ENCODE results near the gene MAP4. TPM values are rescaled to one million over a fixed set of nuclear protein-coding genes. Genes with fewer than 3 reads are reported as not detected.

Gene MAP4
- total and polyA plus RNA-seq, 2 donors (not counting 3 experiments of a cell fraction or from before 2014, with no cell fraction given): 121 to 290 TPM

DNA sequence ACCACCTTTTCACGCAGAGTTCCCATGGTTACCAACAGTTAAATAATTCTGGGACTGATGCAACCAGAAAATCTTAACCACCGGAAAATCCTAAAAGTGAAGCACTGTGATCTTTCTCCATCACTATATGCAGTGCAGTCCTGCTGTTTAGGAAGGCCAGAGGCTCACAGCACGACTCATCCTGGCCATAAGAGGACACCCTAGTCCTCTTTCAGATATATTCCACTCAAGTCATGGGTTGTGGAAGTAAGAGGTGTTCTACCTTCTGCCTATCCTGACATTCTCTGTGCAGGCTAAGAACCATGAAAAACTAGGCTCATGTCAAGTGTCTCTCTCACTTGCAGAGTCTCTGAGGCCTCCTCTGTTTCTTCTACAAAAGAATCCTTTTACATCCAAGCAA is 146.1 kb downstream of the MAP4 start:
- H3K9me3 ChIP-seq (replicated peaks; ENCODE audit: control insufficient read depth, insufficient read depth, low read length): no peaks in the 10 kb centered on the region
- ChIA-PET CTCF (interaction anchor here (1.0 to 2.3 kb wide), 2 partner anchors 120 to 288 kb away, joined by 4 to 7 read pairs; no protein-coding TSS in a partner anchor), POLR2A (no interaction called here)
- no peak for DNase-seq (ENCODE audit: low read depth, low spot score)
- intact Hi-C loops (cut with micrococcal nuclease) (no loop called here), dilution Hi-C loops (cut with MboI; ENCODE audit: extremely low pct_ligation_motif_present, low sequenced_read_pairs) (no loop called here)
- H3K27me3 ChIP-seq (ENCODE audit: control insufficient read depth in 2 of 2, insufficient read depth in 2 of 2, low read length in 2 of 2): no peaks in the 10 kb centered on the region
- no peak overlapping the region for H3K4me2 ChIP-seq (ENCODE audit: insufficient read depth, low read length)
- TF ChIP-seq GATA2 (IDR thresholded peaks at IDR 0.05; ENCODE audit: insufficient read depth, insufficient read length, low read depth, low read length) (no peak), JUN (IDR thresholded peaks at IDR 0.05; ENCODE audit: borderline replicate concordance, insufficient read depth, insufficient read length, low read depth) (no peak), MYC (IDR thresholded peaks at IDR 0.05; ENCODE audit: low read depth, low read length) (no peak), EZH2 (IDR thresholded peaks at IDR 0.05; ENCODE audit: borderline replicate concordance, low read depth, low read length, severe bottlenecking) (no peak), POLR2AphosphoS5 (IDR thresholded peaks at IDR 0.05; ENCODE audit: insufficient read depth, low read depth, low read length) (no peak)
- TF ChIP-seq, protein P1, sequence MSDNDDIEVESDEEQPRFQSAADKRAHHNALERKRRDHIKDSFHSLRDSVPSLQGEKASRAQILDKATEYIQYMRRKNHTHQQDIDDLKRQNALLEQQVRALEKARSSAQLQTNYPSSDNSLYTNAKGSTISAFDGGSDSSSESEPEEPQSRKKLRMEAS (IDR thresholded peaks at IDR 0.05; ENCODE audit: insufficient read depth, insufficient read length): no peak
- TF ChIP-seq, protein P2, sequence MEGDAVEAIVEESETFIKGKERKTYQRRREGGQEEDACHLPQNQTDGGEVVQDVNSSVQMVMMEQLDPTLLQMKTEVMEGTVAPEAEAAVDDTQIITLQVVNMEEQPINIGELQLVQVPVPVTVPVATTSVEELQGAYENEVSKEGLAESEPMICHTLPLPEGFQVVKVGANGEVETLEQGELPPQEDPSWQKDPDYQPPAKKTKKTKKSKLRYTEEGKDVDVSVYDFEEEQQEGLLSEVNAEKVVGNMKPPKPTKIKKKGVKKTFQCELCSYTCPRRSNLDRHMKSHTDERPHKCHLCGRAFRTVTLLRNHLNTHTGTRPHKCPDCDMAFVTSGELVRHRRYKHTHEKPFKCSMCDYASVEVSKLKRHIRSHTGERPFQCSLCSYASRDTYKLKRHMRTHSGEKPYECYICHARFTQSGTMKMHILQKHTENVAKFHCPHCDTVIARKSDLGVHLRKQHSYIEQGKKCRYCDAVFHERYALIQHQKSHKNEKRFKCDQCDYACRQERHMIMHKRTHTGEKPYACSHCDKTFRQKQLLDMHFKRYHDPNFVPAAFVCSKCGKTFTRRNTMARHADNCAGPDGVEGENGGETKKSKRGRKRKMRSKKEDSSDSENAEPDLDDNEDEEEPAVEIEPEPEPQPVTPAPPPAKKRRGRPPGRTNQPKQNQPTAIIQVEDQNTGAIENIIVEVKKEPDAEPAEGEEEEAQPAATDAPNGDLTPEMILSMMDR (IDR thresholded peaks at IDR 0.05; ENCODE audit: extremely low read depth in 1 of 2, insufficient read depth in 1 of 2, low read depth in 1 of 2, low read length in 2 of 2): no peak
- no peak overlapping the region for H3K27ac ChIP-seq (ENCODE audit: insufficient read depth, low read depth, low read length)
- H2AFZ ChIP-seq (ENCODE audit: low read depth, low read length): no peak overlapping the region
- H4K20me1 ChIP-seq (replicated peaks; ENCODE audit: control insufficient read depth, extremely low read depth, insufficient read depth, low read length): no peaks in the 10 kb centered on the region
- peaks cover 27 to 31% of the 10 kb centered on the region in 2 experiments for H3K36me3 ChIP-seq (ENCODE audit: control insufficient read depth in 2 of 2, extremely low read depth in 1 of 2, insufficient read depth in 2 of 2, low read length in 2 of 2)
- H3K4me3 ChIP-seq (replicated peaks in 1 of 3; ENCODE audit: insufficient read depth in 1 of 3, low read depth in 1 of 3, low read length in 3 of 3): no peak overlapping the region
- no peak overlapping the region for H3K9ac ChIP-seq (replicated peaks; ENCODE audit: extremely low read depth, insufficient read depth, low read length)
- BruUV-seq (replicated peaks): no TSS peak
- H3K79me2 ChIP-seq (ENCODE audit: control insufficient read depth, insufficient read depth, low read length): no peaks in the 10 kb centered on the region
- no peak for FAIRE-seq
- no peaks in the 10 kb centered on the region for H3K9me1 ChIP-seq (replicated peaks; ENCODE audit: control insufficient read depth, extremely low read depth, insufficient read depth, low read length)
- no peaks in the 10 kb centered on the region for H3K4me1 ChIP-seq (ENCODE audit: control insufficient read depth, extremely low read depth, insufficient read depth, low read length)

All from endothelial cell of umbilical vein (primary cell).